NCI-H524 (cell line): ENCODE data around the gene ATG10.
"Not testable (repeated sequence)": the region's sequence is repeated elsewhere in the genome, so short reads cannot be mapped to it uniquely, and the experiment has no call there.

Source experiments
- DNase-seq, 2 experiments: peaks; one replicate each; lab custom pipeline; 2025; lab: John Stamatoyannopoulos, UW

Gene ATG10

GRCh38 chr5:82119889-82120288, 148.1 kb downstream of the ATG10 start:
- no peak for DNase-seq

GRCh38 chr5:82129723-82130285, 158.0 kb downstream of the ATG10 start:
- peak; percentile 79 to 95 for DNase-seq

GRCh38 chr5:82130602-82131001, 158.8 kb downstream of the ATG10 start:
- DNase-seq = no peak

- DNase-seq = no peak
Measured at GRCh38 chr5:82137205-82137604, 165.4 kb downstream of the ATG10 start.

- DNase-seq = not testable (repeated sequence)
Measured at GRCh38 chr5:82139837-82140236, 168.0 kb downstream of the ATG10 start.

- peak; percentile 73 to 85 for DNase-seq
Measured at GRCh38 chr5:82142217-82142841, 170.5 kb downstream of the ATG10 start.

GRCh38 chr5:82142928-82143577, 171.2 kb downstream of the ATG10 start:
- no peak for DNase-seq

GRCh38 chr5:82147860-82148573, 176.2 kb downstream of the ATG10 start:
- DNase-seq = no peak

- no peak for DNase-seq
Measured at GRCh38 chr5:82149434-82149833, 177.6 kb downstream of the ATG10 start.

- no peak for DNase-seq
Measured at GRCh38 chr5:82150559-82150958, 178.7 kb downstream of the ATG10 start.

- DNase-seq = peak in 1 of 2 experiments; percentile 47
Measured at GRCh38 chr5:82151204-82151603, 179.4 kb downstream of the ATG10 start.

GRCh38 chr5:82151662-82152061, 179.8 kb downstream of the ATG10 start:
- peak in 1 of 2 experiments; percentile 72 for DNase-seq

- no peak for DNase-seq
Measured at GRCh38 chr5:82152978-82153481, 181.2 kb downstream of the ATG10 start.

GRCh38 chr5:82154776-82155175, 183.0 kb downstream of the ATG10 start:
- DNase-seq = no peak

- no peak for DNase-seq
Measured at GRCh38 chr5:82155305-82155704, 183.5 kb downstream of the ATG10 start.

GRCh38 chr5:82156874-82157273, 185.1 kb downstream of the ATG10 start:
- peak in 1 of 2 experiments; percentile 44 for DNase-seq

- DNase-seq = no peak
Measured at GRCh38 chr5:82158755-82159413, 187.1 kb downstream of the ATG10 start.

GRCh38 chr5:82160948-82161347, 189.1 kb downstream of the ATG10 start:
- DNase-seq = no peak

GRCh38 chr5:82162573-82162972, 190.8 kb downstream of the ATG10 start:
- DNase-seq = no peak

- no peak for DNase-seq
Measured at GRCh38 chr5:82163452-82164175, 191.8 kb downstream of the ATG10 start.
